ENCODE data around the gene MAP4K5.
A peak's percentile ranks its signal among the peaks of the same experiment; 100 is the strongest.

The MAP4K5 gene

DNA sequence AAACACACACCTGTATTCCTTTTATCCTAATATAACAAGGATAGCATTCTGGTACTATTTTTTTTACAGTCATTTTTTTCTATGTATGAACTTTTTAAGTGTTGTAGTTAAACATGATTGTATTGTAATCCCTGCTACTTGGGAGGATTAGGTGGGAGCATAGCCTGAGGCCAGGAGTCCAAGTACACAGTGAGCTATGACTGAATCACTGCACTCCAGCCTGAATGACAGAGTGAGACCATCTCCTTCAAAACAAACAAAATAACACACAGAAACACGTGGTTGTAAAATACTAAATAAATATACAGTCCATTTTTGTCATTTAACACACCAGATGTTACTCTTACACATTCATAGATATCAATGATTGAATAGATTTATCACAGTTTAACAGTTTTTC, 56.9 kb downstream of the MAP4K5 start:
- peak in 1 of 3 experiments; percentile 45 for DNase-seq

GRCh38 chr14:50471838-50472465, 60.4 kb downstream of the MAP4K5 start:
- DNase-seq: no peak

DNA sequence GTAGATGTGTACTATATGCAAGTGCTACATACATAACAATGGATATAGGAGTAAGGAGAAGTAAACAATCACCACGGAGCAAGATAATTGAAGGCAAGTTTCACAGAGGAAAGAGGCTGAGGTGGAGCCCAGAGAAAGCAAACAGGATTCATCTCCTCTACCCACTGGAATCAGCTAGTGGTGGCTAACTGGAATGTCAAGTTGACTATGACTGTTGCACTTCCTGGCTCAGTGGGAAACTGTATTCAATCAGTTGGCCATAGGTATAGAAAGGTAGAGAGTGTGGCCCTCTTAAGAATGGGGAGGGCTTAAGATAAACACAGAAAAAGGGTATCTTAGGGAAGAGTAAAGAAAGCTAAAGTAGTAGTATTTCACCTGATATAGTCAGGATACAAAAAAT, 62.4 kb downstream of the MAP4K5 start:
- no peak for DNase-seq

- DNase-seq: no peak
Observed at GRCh38 chr14:50462111-50462510, 70.3 kb downstream of the MAP4K5 start.

DNA sequence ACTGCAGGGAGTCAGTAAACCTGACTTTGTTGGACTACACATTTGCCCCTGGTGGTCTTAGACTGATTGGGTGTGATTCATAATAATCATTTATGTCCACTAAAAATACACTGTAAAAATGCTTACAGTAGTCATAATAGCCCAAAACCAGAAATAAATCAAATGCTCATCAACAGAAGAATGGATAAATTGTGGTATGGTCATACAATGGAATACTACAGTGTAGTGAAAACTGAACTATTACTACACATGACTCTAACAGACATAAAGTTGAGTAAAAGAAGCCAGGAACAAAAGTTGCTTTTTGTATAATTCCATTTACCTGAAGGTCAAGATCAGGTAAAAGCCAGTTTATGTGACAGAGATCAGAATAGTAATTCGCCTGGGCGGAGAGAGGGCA, 78.5 kb downstream of the MAP4K5 start:
- no peak for DNase-seq

GRCh38 chr14:50452979-50453705, 79.2 kb downstream of the MAP4K5 start:
- no peak for DNase-seq

DNA sequence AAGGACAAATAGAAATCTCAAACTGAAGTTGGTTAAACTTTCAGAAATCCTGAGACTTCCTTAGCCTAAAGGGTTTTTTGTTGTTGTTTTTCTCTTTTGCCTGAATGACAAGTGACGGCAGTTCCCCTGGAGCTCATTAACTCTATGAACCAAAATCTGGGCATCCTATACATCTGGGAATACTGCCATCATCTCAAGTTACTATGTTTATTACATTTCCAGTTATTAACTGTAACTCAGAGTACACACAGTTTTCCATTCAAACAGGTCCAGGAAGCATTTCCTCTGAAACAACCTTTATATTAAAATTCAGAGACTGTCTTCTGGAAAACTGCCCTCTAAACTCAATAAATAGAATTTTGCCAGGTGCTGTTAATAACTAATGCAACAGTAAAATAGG, 80.1 kb downstream of the MAP4K5 start:
- DNase-seq: no peak

- no peak for DNase-seq
Observed at GRCh38 chr14:50451854-50452253, 80.5 kb downstream of the MAP4K5 start.

DNA sequence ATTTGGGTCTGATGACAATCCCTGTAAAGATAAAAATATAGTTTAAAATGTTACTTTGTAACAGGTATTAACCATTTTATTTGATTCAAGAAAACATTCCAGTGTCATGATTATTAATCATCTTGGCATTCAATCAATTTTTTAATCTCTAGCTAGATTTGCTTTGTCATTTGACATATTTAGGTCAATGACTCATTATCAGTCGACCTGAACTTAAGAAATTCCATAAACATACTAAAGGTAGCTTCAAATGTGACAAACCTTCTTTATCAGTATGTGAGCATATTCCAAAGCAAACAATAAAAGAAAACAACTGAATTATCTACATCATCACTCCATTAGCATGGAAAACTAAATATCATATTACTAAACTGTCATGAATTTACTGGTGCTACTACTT, 84.9 kb downstream of the MAP4K5 start:
- DNase-seq: no peak

GRCh38 chr14:50434528-50434927, 97.8 kb downstream of the MAP4K5 start:
- DNase-seq: no peak

GRCh38 chr14:50432131-50432530, 100.2 kb downstream of the MAP4K5 start:
- no peak for DNase-seq

- no peak for DNase-seq
Observed at GRCh38 chr14:50425816-50426215, 106.6 kb downstream of the MAP4K5 start.

- DNase-seq: peak in 1 of 3 experiments; percentile 10
Observed at GRCh38 chr14:50425105-50425504, 107.3 kb downstream of the MAP4K5 start.

DNA sequence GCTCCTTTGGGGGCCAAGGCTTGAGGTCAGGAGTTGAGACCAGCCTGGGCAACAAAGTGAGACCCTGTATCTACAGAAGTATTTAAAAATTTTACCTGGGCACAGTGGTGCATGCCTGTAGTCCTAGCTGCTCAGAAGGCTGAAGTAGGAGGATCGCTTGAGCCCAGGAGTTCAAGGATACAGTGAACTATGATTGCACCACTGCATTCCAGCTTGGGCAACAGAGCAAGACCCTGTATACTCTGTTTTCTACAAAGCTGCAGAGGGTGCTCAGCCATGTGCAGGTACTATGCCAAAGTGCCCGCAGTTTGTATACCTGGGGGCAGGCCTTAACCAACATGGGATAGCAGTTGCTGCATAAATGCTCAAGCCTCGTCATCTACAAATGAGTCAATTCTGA, 108.8 kb downstream of the MAP4K5 start:
- no peak for DNase-seq

DNA sequence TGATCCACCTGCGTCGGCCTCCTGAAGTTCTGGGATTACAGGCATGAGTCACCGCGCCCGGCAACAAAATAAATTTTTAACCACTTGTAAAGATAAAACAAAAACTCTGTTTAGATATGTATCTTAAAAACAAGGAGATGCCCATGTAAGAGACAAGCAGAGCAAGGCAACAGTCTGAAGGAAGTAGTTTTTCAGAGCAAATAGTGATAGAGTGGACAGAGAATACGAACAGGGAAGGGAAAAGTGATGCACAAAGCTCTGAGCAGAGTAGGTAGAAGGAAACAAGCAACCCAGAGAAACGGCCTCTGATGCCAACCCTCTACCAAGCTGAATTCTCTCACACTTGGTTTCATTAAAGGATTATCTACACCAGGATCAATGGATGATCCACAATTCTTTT, 110.9 kb downstream of the MAP4K5 start:
- no peak for DNase-seq

DNA sequence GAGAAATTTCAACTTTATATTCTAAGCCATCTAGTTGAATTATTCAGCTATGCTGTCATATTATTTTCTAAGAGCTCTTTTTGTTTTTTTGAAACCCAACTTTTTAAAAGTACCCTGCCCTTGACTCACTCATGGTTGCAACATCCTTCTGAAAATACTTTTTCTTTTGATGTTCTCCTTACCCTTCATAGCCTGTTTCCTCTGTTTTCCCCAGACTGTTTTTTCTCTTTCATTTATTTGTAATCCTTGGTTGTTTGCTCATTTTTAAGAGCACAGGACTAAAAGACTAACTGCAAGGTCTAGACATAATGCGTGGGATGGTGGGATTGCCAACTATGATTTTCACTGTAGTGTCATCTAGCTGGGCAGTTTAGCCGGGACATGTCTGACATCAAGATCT, 114.5 kb downstream of the MAP4K5 start:
- no peak for DNase-seq

GRCh38 chr14:50410921-50411320, 121.4 kb downstream of the MAP4K5 start:
- DNase-seq: no peak

GRCh38 chr14:50410071-50410470, 122.3 kb downstream of the MAP4K5 start:
- no peak for DNase-seq

GRCh38 chr14:50407111-50407812, 125.1 kb downstream of the MAP4K5 start:
- no peak for DNase-seq

- no peak for DNase-seq
Observed at GRCh38 chr14:50403419-50403818, 128.9 kb downstream of the MAP4K5 start.

GRCh38 chr14:50402965-50403364, 129.4 kb downstream of the MAP4K5 start:
- DNase-seq: no peak

- DNase-seq: no peak
Observed at GRCh38 chr14:50400461-50400860, 131.9 kb downstream of the MAP4K5 start.

DNA sequence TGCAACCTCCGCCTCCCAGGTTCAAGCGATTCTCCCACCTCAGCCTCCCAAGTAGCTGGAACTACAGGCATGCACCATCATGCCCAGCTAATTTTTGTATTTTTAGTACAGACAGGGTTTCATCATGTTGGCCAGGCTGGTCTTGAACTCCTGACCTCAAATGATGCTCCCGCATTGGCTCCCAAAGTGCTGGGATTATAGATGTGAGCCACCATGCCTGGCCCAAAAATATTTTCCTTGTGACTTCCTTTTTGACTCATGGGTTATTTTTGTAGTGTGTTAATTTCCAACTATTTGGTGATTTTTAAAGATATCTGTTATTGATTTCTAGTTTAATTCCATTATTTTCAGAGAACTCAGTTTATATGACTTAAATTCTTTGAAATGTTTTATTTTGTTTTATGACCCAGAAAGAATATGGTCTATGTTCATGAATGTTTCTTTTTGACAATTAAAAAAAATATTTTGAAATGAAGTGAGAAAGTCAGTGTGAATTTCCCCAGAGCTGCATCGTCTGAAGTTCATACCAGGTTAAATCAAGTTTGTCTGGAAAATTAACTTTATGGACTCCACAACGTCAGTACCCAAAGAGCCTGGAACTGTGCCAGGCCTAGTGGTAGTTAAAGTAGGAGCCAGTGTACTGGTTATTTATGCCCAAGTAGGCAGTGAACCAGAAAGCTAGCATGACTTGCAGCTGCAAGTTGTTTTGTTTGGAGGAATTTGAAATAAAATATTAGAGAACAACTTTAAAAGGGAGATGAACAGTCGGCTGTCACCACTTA, 132.9 kb downstream of the MAP4K5 start:
- no peak for DNase-seq
